GM10847 (cell line): ENCODE results near the gene HCN2.

Experiments
- POLR2A ChIP-seq: IDR thresholded peaks from 2 replicates; pipeline ENCODE4 v1.6.1; 2011; ENCODE audit not compliant: insufficient read length; ENCODE audit errors: extremely low read depth

The HCN2 gene

GRCh38 chr19:589693-590395 is at the start of gene HCN2:
Gene HCN2 (plus strand): TSS chr19:589881. CDS start chr19:589946, 65 bp downstream.
- TF ChIP-seq POLR2A, result no peak

- TF ChIP-seq POLR2A, result no peak
Measured at GRCh38 chr19:540867-541637, 48.6 kb upstream of the HCN2 start.

GRCh38 chr19:541699-542098 is 48.0 kb upstream of the HCN2 start:
- TF ChIP-seq POLR2A, result no peak

- TF ChIP-seq POLR2A, result no peak
Measured at GRCh38 chr19:542173-542866, 47.4 kb upstream of the HCN2 start.

- no peak for TF ChIP-seq POLR2A
Measured at GRCh38 chr19:543910-544608, 45.6 kb upstream of the HCN2 start, which contains the start of gene GZMM. Gene GZMM (plus strand): TSS chr19:544053. CDS start chr19:544072, 19 bp downstream.

GRCh38 chr19:547117-547516 is 42.6 kb upstream of the HCN2 start:
- TF ChIP-seq POLR2A, result no peak

- TF ChIP-seq POLR2A, result no peak
Measured at GRCh38 chr19:547836-548720, 41.6 kb upstream of the HCN2 start.

GRCh38 chr19:548886-549830 is 40.5 kb upstream of the HCN2 start:
- TF ChIP-seq POLR2A, result no peak

GRCh38 chr19:554817-555216 is 34.9 kb upstream of the HCN2 start:
- no peak for TF ChIP-seq POLR2A

GRCh38 chr19:555474-555808 is 34.2 kb upstream of the HCN2 start:
- TF ChIP-seq POLR2A, result no peak

- TF ChIP-seq POLR2A, result no peak
Measured at GRCh38 chr19:556611-557382, 32.9 kb upstream of the HCN2 start.

- TF ChIP-seq POLR2A, result no peak
Measured at GRCh38 chr19:558770-559439, 30.8 kb upstream of the HCN2 start.

GRCh38 chr19:560121-560520 is 29.6 kb upstream of the HCN2 start:
- no peak for TF ChIP-seq POLR2A
